ENCODE results near the gene VEGFB.

DNA sequence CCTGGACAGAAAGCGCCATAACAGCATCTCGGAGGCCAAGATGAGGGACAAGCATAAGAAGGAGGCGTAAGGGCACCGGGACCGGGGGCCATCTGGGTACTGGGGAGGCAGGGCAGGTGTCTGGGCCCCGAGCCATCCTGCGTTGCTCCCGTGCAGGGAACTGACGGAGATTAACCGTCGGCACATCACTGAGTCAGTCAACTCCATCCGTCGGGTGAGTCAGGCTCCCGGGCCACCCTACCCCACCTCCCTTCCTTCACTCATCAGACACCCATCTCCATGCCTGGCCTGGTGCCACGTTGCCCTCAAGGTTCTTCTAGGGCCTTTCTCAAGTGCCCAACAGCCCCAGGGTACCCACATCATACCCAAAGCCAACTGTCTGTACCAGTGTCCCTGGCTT is 32.0 kb downstream of the VEGFB start:
- TF ChIP-seq SUZ12 (IDR thresholded peaks at IDR 0.05; ENCODE audit: extremely low read depth, insufficient read depth, insufficient read length) (no peak), ZNF274 (IDR thresholded peaks at IDR 0.05; ENCODE audit: low read depth, low read length) (no peak)

Measured in NT2/D1 (cell line).